Aorta (tissue), 5 donors: ENCODE results near the gene FSCN2. TPM values are rescaled to one million over a fixed set of nuclear protein-coding genes. Genes with fewer than 3 reads are reported as not detected.
"Not testable (repeated sequence)": the region's sequence is repeated elsewhere in the genome, so short reads cannot be mapped to it uniquely, and the experiment has no call there.

Experiments used
- ATAC-seq: fragments of 200-7000 bp; cut with Tn5 transposase; one replicate; pipeline ENCODE4 v1.9.1; 2022; ENCODE audit warnings: moderate library complexity; ENCODE audit not compliant: low FRiP score
- DNase-seq, 2 donors: peaks; one replicate each; pipeline ENCODE4 v3.0.0-alpha.2; 2020
- H3K27ac ChIP-seq, 2 donors: one replicate each; pipeline ENCODE4 v1.5.1; 2013; ENCODE audit warnings: low read length in 2 of 2, mild to moderate bottlenecking in 2 of 2, moderate library complexity in 2 of 2, control low read depth in 1 of 2, inconsistent platforms in 1 of 2, low read depth in 1 of 2
- H3K27me3 ChIP-seq, 2 donors: one replicate each; pipeline ENCODE4 v1.6.1; 2013; ENCODE audit warnings: control low read depth in 1 of 2, low read length in 1 of 2, mild to moderate bottlenecking in 1 of 2, moderate library complexity in 1 of 2; ENCODE audit not compliant: insufficient read depth in 2 of 2, control insufficient read depth in 1 of 2
- H3K36me3 ChIP-seq, 2 donors: one replicate each; pipeline ENCODE4 v1.6.1; 2013; ENCODE audit warnings: control low read depth in 1 of 2, low read length in 1 of 2, mild to moderate bottlenecking in 1 of 2; ENCODE audit not compliant: insufficient read depth in 2 of 2, control insufficient read depth in 1 of 2
- H3K4me1 ChIP-seq, 2 donors: one replicate each; pipeline ENCODE4 v1.6.1; 2013; ENCODE audit warnings: low read length in 2 of 2, control low read depth in 1 of 2, mild to moderate bottlenecking in 1 of 2, moderate library complexity in 1 of 2; ENCODE audit not compliant: insufficient read depth in 2 of 2, control insufficient read depth in 1 of 2
- H3K4me3 ChIP-seq, 2 donors: one replicate each; pipeline ENCODE4 v1.5.1; 2013; ENCODE audit warnings: low read length in 2 of 2, control low read depth in 1 of 2, mild to moderate bottlenecking in 1 of 2
- H3K9me3 ChIP-seq: one replicate; pipeline ENCODE4 v1.6.1; 2013; ENCODE audit warnings: mild to moderate bottlenecking, low read length; ENCODE audit not compliant: control insufficient read depth
- WGBS, 2 donors: extraction: QIAGEN DNeasy Blood & Tissue Kit; methylation state at CpG; one replicate each; pipeline ENCODE4 v1.1.7; 2013; 5-methylcytosine and 5-hydroxymethylcytosine counted together
- intact Hi-C, 2 donors: fragments of 100-400 bp; cut with DNase I; formaldehyde crosslinking; loops; one replicate each; pipeline versions ENCODE4 v1.14.2 to v1.15.0; 2022
- polyA plus RNA-seq, 2 donors: library from polyadenylated mRNA; stranded (reverse); fragments of 200-250 nt; gene quantifications; one replicate each; pipeline ENCODE4 v1.2.3, GENCODE V29; 2013
- total RNA-seq, 2 donors: library from RNA; stranded (reverse); fragmentation: NEBNext Ultra II Directional; extraction: Animal tissue kit (Norgen Biotek cat#: 25700); gene quantifications; one replicate each; pipeline ENCODE4 v1.2.1, GENCODE V29; 2021
- donor health status: healthy with polysubstance abuse.
- donor health status: Bipolar disorder and iron deficiency.
- donor health status: DM: no; HTN: no; CAD: no.
- donor health status: DM: no; HTN: no; CAD: no.
- donor health status: DM: yes; HTN: yes; CAD: no.

The FSCN2 gene
- total and polyA plus RNA-seq, 4 donors, result 1.0 to 3.1 (median 2.2) TPM

GRCh38 chr17:81528384-81528650 is 140 bp downstream of the FSCN2 start:
- Histone ChIP-seq H3K4me1 (no peaks in the 10 kb centered on the region), H3K27ac (no peak overlapping the region), H3K4me3 (no peak overlapping the region), H3K27me3 (no peaks in the 10 kb centered on the region), H3K36me3 (no peaks in the 10 kb centered on the region), H3K9me3 (no peaks in the 10 kb centered on the region)
- intact Hi-C loops, result no loop called here
- ATAC-seq, result no peak
- WGBS, 2 donors, result 57 to 58% methylated on average over 20 of the region's 20 CpGs
- DNase-seq, result no peak

- H3K4me1 ChIP-seq, result no peaks in the 10 kb centered on the region
- WGBS, 2 donors, result 87% methylated on average over 62 of the region's 62 CpGs
- H3K27me3 ChIP-seq, result no peaks in the 10 kb centered on the region
- no peaks in the 10 kb centered on the region for H3K9me3 ChIP-seq
- no peak overlapping the region for H3K4me3 ChIP-seq
- DNase-seq (no peak), ATAC-seq (no peak)
- intact Hi-C loops, result no loop called here
- H3K36me3 ChIP-seq, result no peaks in the 10 kb centered on the region
- H3K27ac ChIP-seq, result no peak overlapping the region
Measured at GRCh38 chr17:81528651-81529436, 667 bp downstream of the FSCN2 start.

GRCh38 chr17:81529437-81529803 is 1.2 kb downstream of the FSCN2 start:
- no peak for DNase-seq
- Histone ChIP-seq H3K9me3 (no peaks in the 10 kb centered on the region), H3K4me1 (no peaks in the 10 kb centered on the region), H3K27ac (no peak overlapping the region), H3K36me3 (no peaks in the 10 kb centered on the region), H3K4me3 (no peak overlapping the region), H3K27me3 (no peaks in the 10 kb centered on the region)
- intact Hi-C loops, result no loop called here
- ATAC-seq, result no peak
- WGBS, 2 donors, result 83 to 86% methylated on average over 6 of the region's 6 CpGs

GRCh38 chr17:81531013-81531412 is 2.8 kb downstream of the FSCN2 start:
- intact Hi-C loops, H3K27me3 ChIP-seq: not testable (repeated sequence)
- WGBS, 2 donors, result 81 to 90% methylated on average over 6 of the region's 6 CpGs

GRCh38 chr17:81531998-81532404 is 3.8 kb downstream of the FSCN2 start:
- H3K27ac ChIP-seq, H3K9me3 ChIP-seq, H3K36me3 ChIP-seq, ATAC-seq, H3K4me1 ChIP-seq, H3K4me3 ChIP-seq, DNase-seq, H3K27me3 ChIP-seq, intact Hi-C loops: not testable (repeated sequence)
- WGBS, 2 donors, result 98 to 99% methylated on average over 3 of the region's 3 CpGs

More at GRCh38 chr17:81531013-81531412, 2.8 kb downstream of the FSCN2 start:
- H3K36me3 ChIP-seq, H3K9me3 ChIP-seq, DNase-seq, H3K4me1 ChIP-seq, H3K27ac ChIP-seq, H3K4me3 ChIP-seq, ATAC-seq: not testable (repeated sequence)

- Histone ChIP-seq H3K27me3 (no peaks in the 10 kb centered on the region), H3K9me3 (no peaks in the 10 kb centered on the region), H3K4me1 (no peaks in the 10 kb centered on the region), H3K4me3 (no peak overlapping the region), H3K36me3 (no peaks in the 10 kb centered on the region), H3K27ac (no peak overlapping the region)
- ATAC-seq (no peak), DNase-seq (no peak)
- WGBS, 2 donors, result 86 to 88% methylated on average over 11 of the region's 11 CpGs
- intact Hi-C loops, result no loop called here
Measured at GRCh38 chr17:81532490-81533287, 4.5 kb downstream of the FSCN2 start.

GRCh38 chr17:81533339-81534141 is 5.4 kb downstream of the FSCN2 start:
- 49% methylated on average over 20 to 21 of the region's 21 CpGs for WGBS, 2 donors
- no peaks in the 10 kb centered on the region for H3K4me1 ChIP-seq

GRCh38 chr17:81534157-81535006 is 6.2 kb downstream of the FSCN2 start:
- no peaks in the 10 kb centered on the region for H3K36me3 ChIP-seq
- no peaks in the 10 kb centered on the region for H3K27me3 ChIP-seq
- no peak overlapping the region for H3K4me3 ChIP-seq
- H3K9me3 ChIP-seq, result no peaks in the 10 kb centered on the region
- no peak for DNase-seq
- ATAC-seq, result no peak
- H3K4me1 ChIP-seq, result no peaks in the 10 kb centered on the region
- intact Hi-C loops, result loop anchor here (5.0 kb wide), 1 partner anchor 282 kb away; no protein-coding TSS in a partner anchor
- 53 to 70% methylated on average over 5 to 6 of the region's 6 CpGs for WGBS, 2 donors
- no peak overlapping the region for H3K27ac ChIP-seq

More at GRCh38 chr17:81533339-81534141, 5.4 kb downstream of the FSCN2 start:
- H3K36me3 ChIP-seq, result no peaks in the 10 kb centered on the region
- no peaks in the 10 kb centered on the region for H3K9me3 ChIP-seq
- H3K4me3 ChIP-seq, result no peak overlapping the region
- H3K27me3 ChIP-seq, result no peaks in the 10 kb centered on the region
- intact Hi-C loops, result no loop called here
- ATAC-seq (no peak), DNase-seq (no peak)
- no peak overlapping the region for H3K27ac ChIP-seq
